Lung (tissue), 12 donors: ENCODE measurements around the gene MEF2A. TPM values are rescaled to one million over a fixed set of nuclear protein-coding genes. Genes with fewer than 3 reads are reported as not detected.

Experiments used
- ATAC-seq: fragments of 200-7000 bp; cut with Tn5 transposase; one replicate; pipeline ENCODE4 v1.9.1; 2020; ENCODE audit warnings: moderate number of reproducible peaks; ENCODE audit not compliant: insufficient read depth, low FRiP score
- DNase-seq, 3 donors: peaks; one replicate each; pipeline ENCODE4 v3.0.0-alpha.2; 2013 to 2017
- H3K27ac ChIP-seq, 2 donors: one replicate each; pipeline ENCODE4 v1.5.1; 2013; ENCODE audit warnings: mild to moderate bottlenecking in 2 of 2, moderate library complexity in 2 of 2, control low read depth in 1 of 2, inconsistent platforms in 1 of 2, low read depth in 1 of 2, low read length in 1 of 2
- H3K27me3 ChIP-seq, 3 donors: one replicate each; pipeline ENCODE4 v1.5.1; 2013; ENCODE audit warnings: low read length in 2 of 3; ENCODE audit not compliant: control insufficient read depth in 3 of 3, insufficient read depth in 3 of 3
- H3K36me3 ChIP-seq, 4 donors: one replicate each; pipeline ENCODE4 v1.5.1; 2013; ENCODE audit warnings: low read length in 4 of 4, mild to moderate bottlenecking in 1 of 4, moderate library complexity in 1 of 4; ENCODE audit not compliant: control insufficient read depth in 4 of 4, insufficient read depth in 4 of 4
- H3K4me1 ChIP-seq, 5 donors: one replicate each; pipeline ENCODE4 v1.5.1; 2013; ENCODE audit warnings: low read length in 5 of 5, mild to moderate bottlenecking in 2 of 5, moderate library complexity in 1 of 5; ENCODE audit not compliant: control insufficient read depth in 5 of 5, insufficient read depth in 5 of 5
- H3K4me3 ChIP-seq: one replicate; pipeline ENCODE4 v1.5.1; 2013; ENCODE audit warnings: mild to moderate bottlenecking, control low read depth, moderate library complexity
- H3K9ac ChIP-seq, 2 donors: one replicate each; pipeline ENCODE4 v1.5.1; 2013; ENCODE audit warnings: low read length in 2 of 2, control low read depth in 1 of 2; ENCODE audit not compliant: insufficient read depth in 1 of 2
- H3K9me3 ChIP-seq, 4 donors: one replicate each; pipeline ENCODE4 v1.5.1; 2013; ENCODE audit warnings: low read length in 3 of 4, mild to moderate bottlenecking in 1 of 4, moderate library complexity in 1 of 4; ENCODE audit not compliant: control insufficient read depth in 4 of 4, insufficient read depth in 3 of 4
- whole genome bisulfite sequencing, 2 donors: extraction: QIAGEN DNeasy Blood & Tissue Kit; methylation state at CpG; one replicate each; pipeline ENCODE4 v1.1.7; 2013; 5-methylcytosine and 5-hydroxymethylcytosine counted together
- polyA plus RNA-seq, 2 donors: library from polyadenylated mRNA; stranded (reverse); fragments of 200-250 nt; gene quantifications; one replicate each; pipeline ENCODE4 v1.2.1, GENCODE V29; 2013
- total RNA-seq, 2 donors: library from RNA; depleted of rRNA in 1 of 2; stranded (reverse); fragments of >200 nt in 1 of 2; gene quantifications; one replicate each; pipeline ENCODE4 v1.2.1, GENCODE V29; 2014 to 2021
- TF ChIP-seq, protein P1 (sequence below): IDR thresholded peaks from 2 replicates; pipeline ENCODE4 v1.5.1; 2012; ENCODE audit warnings: mild to moderate bottlenecking; ENCODE audit errors: control extremely low read depth, extremely low read depth
- donor health status: control.
- donor health status: control.
- donor health status: Bipolar disorder and iron deficiency.
- donor health status: healthy.
- donor health status: DM: yes; HTN: yes; CAD: no.

MEF2A gene
- total and polyA plus RNA-seq, 4 donors, result 26.0 to 140 (median 48.1) TPM

DNA sequence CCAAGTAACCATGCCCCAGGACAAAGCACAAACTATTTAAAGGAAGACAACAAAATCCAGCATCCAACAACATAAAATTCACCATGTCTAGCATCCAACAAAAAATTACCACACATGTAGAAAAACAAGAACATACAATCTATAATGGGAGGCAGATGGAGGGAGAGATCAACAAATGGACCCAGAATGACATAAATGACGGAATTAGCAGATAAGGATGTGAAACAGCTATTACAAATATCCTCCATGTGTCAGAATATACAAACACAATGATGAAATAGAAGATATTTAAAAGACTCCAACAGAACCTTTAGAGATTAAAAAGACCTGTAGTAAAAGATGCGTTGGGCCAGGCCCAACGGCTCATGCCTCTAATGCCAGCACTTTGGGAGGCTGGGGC, 156.6 kb downstream of the MEF2A start:
- H3K9me3 ChIP-seq, result no peaks in the 10 kb centered on the region
- TF ChIP-seq, protein P1, sequence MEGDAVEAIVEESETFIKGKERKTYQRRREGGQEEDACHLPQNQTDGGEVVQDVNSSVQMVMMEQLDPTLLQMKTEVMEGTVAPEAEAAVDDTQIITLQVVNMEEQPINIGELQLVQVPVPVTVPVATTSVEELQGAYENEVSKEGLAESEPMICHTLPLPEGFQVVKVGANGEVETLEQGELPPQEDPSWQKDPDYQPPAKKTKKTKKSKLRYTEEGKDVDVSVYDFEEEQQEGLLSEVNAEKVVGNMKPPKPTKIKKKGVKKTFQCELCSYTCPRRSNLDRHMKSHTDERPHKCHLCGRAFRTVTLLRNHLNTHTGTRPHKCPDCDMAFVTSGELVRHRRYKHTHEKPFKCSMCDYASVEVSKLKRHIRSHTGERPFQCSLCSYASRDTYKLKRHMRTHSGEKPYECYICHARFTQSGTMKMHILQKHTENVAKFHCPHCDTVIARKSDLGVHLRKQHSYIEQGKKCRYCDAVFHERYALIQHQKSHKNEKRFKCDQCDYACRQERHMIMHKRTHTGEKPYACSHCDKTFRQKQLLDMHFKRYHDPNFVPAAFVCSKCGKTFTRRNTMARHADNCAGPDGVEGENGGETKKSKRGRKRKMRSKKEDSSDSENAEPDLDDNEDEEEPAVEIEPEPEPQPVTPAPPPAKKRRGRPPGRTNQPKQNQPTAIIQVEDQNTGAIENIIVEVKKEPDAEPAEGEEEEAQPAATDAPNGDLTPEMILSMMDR, result no peak
- peaks cover 0 to 8% (median 2%) of the 10 kb centered on the region in 4 donors for H3K36me3 ChIP-seq
- no peak overlapping the region for H3K4me3 ChIP-seq
- H3K27ac ChIP-seq, result no peak overlapping the region
- peaks cover 0 to 14% (median 10%) of the 10 kb centered on the region in 5 donors for H3K4me1 ChIP-seq
- WGBS, 2 donors, result 82 to 93% methylated on average over 3 of the region's 3 CpGs
- no peaks in the 10 kb centered on the region for H3K27me3 ChIP-seq
- H3K9ac ChIP-seq, result no peak overlapping the region
- DNase-seq (no peak), ATAC-seq (no peak)

DNA sequence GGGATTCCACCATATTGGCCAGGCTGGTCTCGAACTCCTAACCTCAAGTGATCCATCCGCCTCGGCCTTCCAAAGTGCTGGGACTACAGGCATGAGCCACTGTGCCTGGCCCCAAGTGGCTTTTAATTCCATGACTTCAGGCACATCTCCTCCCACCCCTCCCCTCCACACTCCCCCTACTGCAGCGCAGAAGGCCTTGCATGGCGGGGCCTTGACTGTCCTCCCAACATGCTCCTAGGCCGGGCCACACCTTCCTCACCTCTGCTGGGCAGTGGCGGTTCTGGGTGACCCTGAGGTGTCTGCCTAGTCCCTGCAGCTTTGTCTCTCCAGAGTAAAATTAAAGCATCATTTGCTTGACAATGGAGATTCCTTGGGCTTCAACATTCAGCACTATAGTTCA, 160.5 kb downstream of the MEF2A start:
- ATAC-seq, result no peak
- no peak overlapping the region for H3K4me3 ChIP-seq
- no peak for DNase-seq

DNA sequence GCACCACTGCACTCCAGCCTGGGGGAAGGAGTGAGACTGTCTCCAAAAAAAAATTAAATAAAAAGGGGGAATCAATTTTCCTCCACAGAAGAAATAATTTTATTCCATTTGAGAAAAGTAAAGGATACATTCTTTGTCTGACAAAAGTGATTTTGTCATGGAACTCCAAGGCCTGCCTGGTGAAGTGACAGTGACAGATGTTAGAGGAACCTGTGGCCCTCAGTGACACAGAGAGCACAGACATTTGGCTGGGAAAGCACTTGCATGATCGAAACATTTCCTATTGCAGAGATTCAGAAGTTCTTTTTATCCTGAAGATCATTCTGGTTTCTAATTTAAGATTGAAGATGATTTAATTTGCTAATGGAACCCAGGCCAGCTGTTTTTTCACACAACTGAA, 161.5 kb downstream of the MEF2A start:
- H3K4me3 ChIP-seq, result no peak overlapping the region
- TF ChIP-seq, protein P1, result no peak
- H3K36me3 ChIP-seq, result peaks cover 0 to 10% (median 4%) of the 10 kb centered on the region in 4 donors
- no peak overlapping the region for H3K27ac ChIP-seq
- DNase-seq, result no peak
- no peak for ATAC-seq
- no peaks in the 10 kb centered on the region for H3K27me3 ChIP-seq
- no peak overlapping the region for H3K9ac ChIP-seq
- peaks cover 0 to 47% (median 20%) of the 10 kb centered on the region in 5 donors for H3K4me1 ChIP-seq
- H3K9me3 ChIP-seq, result no peaks in the 10 kb centered on the region
- WGBS, 2 donors, result 74 to 85% methylated on average over 1 of the region's 1 CpG

More for the DNA sequence above, 160.5 kb downstream of the MEF2A start:
- WGBS, 2 donors, result 89 to 91% methylated on average over 7 of the region's 7 CpGs
- H3K27ac ChIP-seq, result no peak overlapping the region
- peaks cover 0 to 10% (median 5%) of the 10 kb centered on the region in 4 donors for H3K36me3 ChIP-seq
- H3K9ac ChIP-seq, result no peak overlapping the region
- TF ChIP-seq, protein P1, result no peak
- no peaks in the 10 kb centered on the region for H3K27me3 ChIP-seq
- no peaks in the 10 kb centered on the region for H3K9me3 ChIP-seq
- peaks cover 0 to 37% (median 12%) of the 10 kb centered on the region in 5 donors for H3K4me1 ChIP-seq

DNA sequence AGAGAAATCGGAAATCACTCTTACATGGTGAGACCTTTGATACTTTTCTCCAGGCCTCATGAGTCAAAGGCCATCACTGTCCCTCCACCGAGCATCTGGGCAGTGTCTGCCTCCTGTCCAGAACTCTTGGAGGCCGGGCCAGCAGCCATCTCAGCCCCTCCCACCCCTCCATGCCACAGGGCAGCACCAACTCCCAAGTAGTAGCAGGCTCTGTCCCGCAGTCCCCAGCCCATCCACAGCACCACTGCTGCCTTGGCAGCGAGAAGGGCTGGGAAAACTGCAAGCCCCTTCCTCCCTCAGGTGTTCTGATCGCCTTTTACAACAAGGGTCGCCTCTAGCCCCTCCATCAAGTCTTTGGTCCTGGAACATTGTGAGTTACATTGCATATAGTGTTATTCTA, 161.9 kb downstream of the MEF2A start:
- TF ChIP-seq, protein P1, result no peak
- ATAC-seq (no peak), DNase-seq (no peak)
- H3K4me1 ChIP-seq, result peaks cover 0 to 49% (median 20%) of the 10 kb centered on the region in 5 donors
- WGBS, 2 donors, result 77 to 87% methylated on average over 7 of the region's 7 CpGs
- H3K9me3 ChIP-seq, result no peaks in the 10 kb centered on the region
- no peaks in the 10 kb centered on the region for H3K27me3 ChIP-seq
- no peak overlapping the region for H3K9ac ChIP-seq
- peaks cover 0 to 10% (median 2%) of the 10 kb centered on the region in 4 donors for H3K36me3 ChIP-seq
- no peak overlapping the region for H3K4me3 ChIP-seq
- no peak overlapping the region for H3K27ac ChIP-seq
